SK-N-SH treated with all-trans-retinoic acid at 6 μM for 48 hours (cell line): Measurements from ENCODE around the gene SDK1.

Experiments used
- ATAC-seq: fragments of 200-7000 bp; cut with Tn5 transposase; 3 replicates; pipeline ENCODE4 v1.9.1; 2020; ENCODE audit warnings: mild to moderate bottlenecking, moderate library complexity
- ARNTL ChIP-seq: fragments of 450-650 bp; formaldehyde crosslinking; IDR thresholded peaks from 2 replicates; pipeline ENCODE4 v1.5.0; 2020; ENCODE audit warnings: low read depth, mild to moderate bottlenecking, moderate library complexity, borderline replicate concordance
- BACH2 ChIP-seq: fragments of 250-450 bp; sonication (Bioruptor Pico); IDR thresholded peaks from 2 replicates; pipeline ENCODE4 v1.9.0; 2021; ENCODE audit warnings: mild to moderate bottlenecking, borderline replicate concordance
- CREB5 ChIP-seq: fragments of 250-450 bp; sonication (Bioruptor Pico); IDR thresholded peaks from 2 replicates; pipeline ENCODE4 v1.5.1; 2020; ENCODE audit warnings: low read depth, mild to moderate bottlenecking, moderate library complexity
- CSDC2 ChIP-seq: fragments of 250-450 bp; sonication (Bioruptor Pico); IDR thresholded peaks from 2 replicates; pipeline ENCODE4 v1.5.0; 2020; ENCODE audit warnings: mild to moderate bottlenecking, moderate library complexity
- CSRNP3 ChIP-seq: fragments of 250-450 bp; sonication (Bioruptor Pico); IDR thresholded peaks from 2 replicates; pipeline ENCODE4 v1.5.1; 2021; ENCODE audit warnings: mild to moderate bottlenecking, moderate library complexity
- ESRRG ChIP-seq: fragments of 250-450 bp; sonication (Bioruptor Pico); IDR thresholded peaks from 2 replicates; pipeline ENCODE4 v1.6.1; 2021; ENCODE audit warnings: mild to moderate bottlenecking
- GLIS3 ChIP-seq: fragments of 250-450 bp; sonication (Bioruptor Pico); IDR thresholded peaks from 2 replicates; pipeline ENCODE4 v1.5.0; 2020; ENCODE audit warnings: mild to moderate bottlenecking, moderate library complexity
- ISL1 ChIP-seq: fragments of 250-450 bp; sonication (Bioruptor Pico); IDR thresholded peaks from 2 replicates; pipeline ENCODE4 v2.1.2; 2022; ENCODE audit warnings: mild to moderate bottlenecking, moderate library complexity
- PATZ1 ChIP-seq: fragments of 250-450 bp; sonication (Bioruptor Pico); IDR thresholded peaks from 2 replicates; pipeline ENCODE4 v1.8.0; 2020; ENCODE audit warnings: mild to moderate bottlenecking, moderate library complexity, borderline replicate concordance
- POU6F1 ChIP-seq: fragments of 250-450 bp; sonication (Bioruptor Pico); IDR thresholded peaks from 2 replicates; pipeline ENCODE4 v1.8.0; 2021; ENCODE audit warnings: low read depth, mild to moderate bottlenecking, moderate library complexity, borderline replicate concordance
- RARB ChIP-seq: fragments of 250-450 bp; sonication (Bioruptor Pico); IDR thresholded peaks from 2 replicates; pipeline ENCODE4 v1.8.0; 2021; ENCODE audit warnings: mild to moderate bottlenecking, moderate library complexity
- SNAI2 ChIP-seq: fragments of 250-450 bp; sonication (Bioruptor Pico); IDR thresholded peaks from 2 replicates; pipeline ENCODE4 v1.5.0; 2020; ENCODE audit warnings: mild to moderate bottlenecking, moderate library complexity
- TCF4 ChIP-seq: fragments of 250-450 bp; sonication (Bioruptor Pico); IDR thresholded peaks from 2 replicates; pipeline ENCODE4 v1.8.0; 2021; ENCODE audit warnings: mild to moderate bottlenecking, moderate library complexity, borderline replicate concordance
- TSHZ2 ChIP-seq: fragments of 250-450 bp; sonication (Bioruptor Pico); IDR thresholded peaks from 2 replicates; pipeline ENCODE4 v1.5.0; 2020; ENCODE audit warnings: mild to moderate bottlenecking, moderate library complexity
- ZC3H10 ChIP-seq: fragments of 250-450 bp; sonication (Bioruptor Pico); IDR thresholded peaks from 2 replicates; pipeline ENCODE4 v1.5.1; 2021; ENCODE audit warnings: mild to moderate bottlenecking, moderate library complexity
- ZFP3 ChIP-seq: fragments of 250-450 bp; sonication (Bioruptor Pico); IDR thresholded peaks from 2 replicates; pipeline ENCODE4 v1.5.0; 2020; ENCODE audit warnings: mild to moderate bottlenecking, moderate library complexity
- ZFP30 ChIP-seq: fragments of 450-650 bp; formaldehyde crosslinking; IDR thresholded peaks from 2 replicates; pipeline ENCODE4 v1.5.0; 2022; ENCODE audit warnings: mild to moderate bottlenecking, moderate library complexity
- ZNF565 ChIP-seq: fragments of 450-650 bp; formaldehyde crosslinking; conservative IDR thresholded peaks from 2 replicates; pipeline ENCODE4 v1.5.0; 2020; ENCODE audit warnings: low read depth, mild to moderate bottlenecking, moderate library complexity
- ZNF70 ChIP-seq: fragments of 450-650 bp; formaldehyde crosslinking; IDR thresholded peaks from 2 replicates; pipeline ENCODE4 v1.5.0; 2020; ENCODE audit warnings: mild to moderate bottlenecking, moderate library complexity

Gene SDK1

GRCh38 chr7:4024806-4025205, 723.8 kb downstream of the SDK1 start:
- TF ChIP-seq CSDC2 (CRISPR knock-in tag), result no peak
- TF ChIP-seq ZFP3 (CRISPR knock-in tag), result no peak
- no peak for TF ChIP-seq CREB5 (CRISPR knock-in tag)
- ATAC-seq, result no peak

- TF ChIP-seq ZC3H10 (CRISPR knock-in tag), result no peak
- no peak for TF ChIP-seq PATZ1 (CRISPR knock-in tag)
- no peak for TF ChIP-seq CSDC2 (CRISPR knock-in tag)
- TF ChIP-seq RARB (CRISPR knock-in tag), result no peak
- TF ChIP-seq ZNF565 (CRISPR knock-in tag), result no peak
- no peak for TF ChIP-seq ZFP3 (CRISPR knock-in tag)
- TF ChIP-seq, all 23 proteins: peak for 0
- no peak for ATAC-seq
Measured at GRCh38 chr7:4025210-4025609, 724.2 kb downstream of the SDK1 start.

GRCh38 chr7:4025694-4026615, 724.9 kb downstream of the SDK1 start:
- TF ChIP-seq TSHZ2 (CRISPR knock-in tag) (no peak), CREB5 (CRISPR knock-in tag) (no peak), POU6F1 (CRISPR knock-in tag) (no peak), CSRNP3 (no peak), ISL1 (CRISPR knock-in tag) (no peak), TCF4 (CRISPR knock-in tag) (no peak), ZNF565 (CRISPR knock-in tag) (no peak), ZNF70 (CRISPR knock-in tag) (no peak), GLIS3 (no peak), ESRRG (no peak), SNAI2 (CRISPR knock-in tag) (no peak), PATZ1 (CRISPR knock-in tag) (no peak), BACH2 (CRISPR knock-in tag) (no peak), RARB (CRISPR knock-in tag) (no peak), ARNTL (CRISPR knock-in tag) (no peak), ZFP30 (CRISPR knock-in tag) (no peak)
- ATAC-seq, result no peak
